NCI-H1694 treated with DMSO at 0.1 percent for 48 hours (cell line): Measurements from ENCODE around the gene ZNF366.

Experiments
- DNase-seq: peaks from one replicate; lab custom pipeline; 2025; lab: John Stamatoyannopoulos, UW

Gene ZNF366

GRCh38 chr5:72488756-72489155 is 18.5 kb downstream of the ZNF366 start:
- no peak for DNase-seq

GRCh38 chr5:72487177-72487576 is 20.0 kb downstream of the ZNF366 start:
- DNase-seq: no peak

GRCh38 chr5:72486371-72486770 is 20.8 kb downstream of the ZNF366 start:
- DNase-seq: no peak

- DNase-seq: peak; percentile 87
Measured at GRCh38 chr5:72485430-72485974, 21.7 kb downstream of the ZNF366 start.

GRCh38 chr5:72482046-72482445 is 25.2 kb downstream of the ZNF366 start:
- DNase-seq: no peak

GRCh38 chr5:72480841-72481240 is 26.4 kb downstream of the ZNF366 start:
- DNase-seq: no peak

GRCh38 chr5:72479921-72480320 is 27.3 kb downstream of the ZNF366 start:
- no peak for DNase-seq

- DNase-seq: no peak
Measured at GRCh38 chr5:72478684-72479083, 28.5 kb downstream of the ZNF366 start.

- DNase-seq: no peak
Measured at GRCh38 chr5:72478276-72478675, 28.9 kb downstream of the ZNF366 start.

- no peak for DNase-seq
Measured at GRCh38 chr5:72477644-72478043, 29.6 kb downstream of the ZNF366 start.

- no peak for DNase-seq
Measured at GRCh38 chr5:72477176-72477575, 30.0 kb downstream of the ZNF366 start.

- DNase-seq: no peak
Measured at GRCh38 chr5:72476721-72477120, 30.5 kb downstream of the ZNF366 start.

GRCh38 chr5:72476275-72476674 is 30.9 kb downstream of the ZNF366 start:
- DNase-seq: no peak

GRCh38 chr5:72474516-72474915 is 32.7 kb downstream of the ZNF366 start:
- no peak for DNase-seq

GRCh38 chr5:72474046-72474500 is 33.1 kb downstream of the ZNF366 start:
- no peak for DNase-seq

- DNase-seq: no peak
Measured at GRCh38 chr5:72472666-72473422, 34.4 kb downstream of the ZNF366 start.

- DNase-seq: no peak
Measured at GRCh38 chr5:72472031-72472430, 35.2 kb downstream of the ZNF366 start.

- DNase-seq: no peak
Measured at GRCh38 chr5:72470826-72471225, 36.4 kb downstream of the ZNF366 start.

GRCh38 chr5:72468606-72469005 is 38.6 kb downstream of the ZNF366 start:
- no peak for DNase-seq

GRCh38 chr5:72468024-72468423 is 39.2 kb downstream of the ZNF366 start:
- DNase-seq: no peak

- no peak for DNase-seq
Measured at GRCh38 chr5:72467461-72467860, 39.7 kb downstream of the ZNF366 start.

- DNase-seq: no peak
Measured at GRCh38 chr5:72465601-72466563, 41.3 kb downstream of the ZNF366 start.

GRCh38 chr5:72465066-72465465 is 42.1 kb downstream of the ZNF366 start:
- no peak for DNase-seq
